WTC11 (cell line): Measurements from ENCODE around the gene BCAR3. TPM values are rescaled to one million over a fixed set of nuclear protein-coding genes. Genes with fewer than 3 reads are reported as not detected.

Experiments used
- ATAC-seq: fragments of 200-7000 bp; cut with Tn5 transposase; 2 replicates; pipeline ENCODE4 v1.10.0; 2021; ENCODE audit warnings: mild to moderate bottlenecking, moderate library complexity
- CTCF ChIA-PET: fragments of 300-600 bp; sonication (Branson Sonifier 250); formaldehyde crosslinking; loops from one replicate; lab custom pipeline; 2021; ENCODE audit warnings: antibody characterized with exemption; lab: Charles Lee
- POLR2A ChIA-PET: fragments of 350-600 bp; sonication (Branson Sonifier 250); formaldehyde crosslinking; loops from one replicate; lab custom pipeline; 2021; ENCODE audit warnings: antibody characterized with exemption; lab: Charles Lee
- DNase-seq: peaks from one replicate; pipeline ENCODE4 v3.0.0; 2021; ENCODE audit warnings: low spot score
- H3K27ac Mint-ChIP-seq: 2 replicates; pipeline ENCODE4 v1.8.0; 2021; ENCODE audit warnings: mixed read lengths
- H3K27me3 Mint-ChIP-seq: 2 replicates; pipeline ENCODE4 v1.8.0; 2021; ENCODE audit warnings: low read depth, mild to moderate bottlenecking, moderate library complexity, mixed read lengths
- H3K36me3 Mint-ChIP-seq: 2 replicates; pipeline ENCODE4 v1.8.0; 2021; ENCODE audit warnings: mixed read lengths
- H3K4me1 Mint-ChIP-seq: 2 replicates; pipeline ENCODE4 v1.8.0; 2022; ENCODE audit warnings: mixed read lengths
- H3K4me3 Mint-ChIP-seq: 2 replicates; pipeline ENCODE4 v1.8.0; 2021; ENCODE audit warnings: mild to moderate bottlenecking, moderate library complexity, mixed read lengths
- H3K9me3 Mint-ChIP-seq: 2 replicates; pipeline ENCODE4 v1.8.0; 2021; ENCODE audit warnings: mixed read lengths
- ETV6 ChIP-seq: sonication (generic); formaldehyde crosslinking; IDR thresholded peaks from 2 replicates; pipeline ENCODE4 v1.8.1; 2022; ENCODE audit warnings: mild to moderate bottlenecking, missing genetic modification reagents
- FOXK1 ChIP-seq: sonication (generic); formaldehyde crosslinking; IDR thresholded peaks from 2 replicates; pipeline ENCODE4 v1.8.0; 2022; ENCODE audit warnings: mild to moderate bottlenecking, moderate library complexity, missing genetic modification reagents
- GABPB1 ChIP-seq: sonication (generic); formaldehyde crosslinking; IDR thresholded peaks from 2 replicates; pipeline ENCODE4 v1.8.1; 2023; ENCODE audit warnings: mild to moderate bottlenecking, missing genetic modification reagents
- JUN ChIP-seq: sonication (generic); formaldehyde crosslinking; IDR thresholded peaks from 2 replicates; pipeline ENCODE4 v1.8.0; 2023; ENCODE audit warnings: mild to moderate bottlenecking, missing genetic modification reagents
- NR2C2 ChIP-seq: sonication (generic); formaldehyde crosslinking; IDR thresholded peaks from 2 replicates; pipeline ENCODE4 v1.8.0; 2022; ENCODE audit warnings: mild to moderate bottlenecking, missing genetic modification reagents
- SMAD4 ChIP-seq: sonication (generic); formaldehyde crosslinking; IDR thresholded peaks from 2 replicates; pipeline ENCODE4 v1.8.0; 2022; ENCODE audit warnings: mild to moderate bottlenecking, missing genetic modification reagents
- SOX15 ChIP-seq: fragments of 250-450 bp; sonication (Bioruptor Pico); IDR thresholded peaks from 2 replicates; pipeline ENCODE4 v1.9.0; 2021; ENCODE audit warnings: mild to moderate bottlenecking
- SP1 ChIP-seq: sonication (generic); formaldehyde crosslinking; conservative IDR thresholded peaks from 2 replicates; pipeline ENCODE4 v1.8.1; 2022; ENCODE audit warnings: missing genetic modification reagents
- TCF7 ChIP-seq: sonication (generic); formaldehyde crosslinking; IDR thresholded peaks from 2 replicates; pipeline ENCODE4 v1.8.0; 2022; ENCODE audit warnings: mild to moderate bottlenecking, low read depth, missing genetic modification reagents, moderate library complexity
- TEAD1 ChIP-seq: sonication (generic); formaldehyde crosslinking; IDR thresholded peaks from 2 replicates; pipeline ENCODE4 v1.8.0; 2022; ENCODE audit warnings: mild to moderate bottlenecking, missing genetic modification reagents
- TEAD4 ChIP-seq: sonication (generic); formaldehyde crosslinking; IDR thresholded peaks from 2 replicates; pipeline ENCODE4 v1.8.0; 2022; ENCODE audit warnings: mild to moderate bottlenecking, missing genetic modification reagents
- ZNF219 ChIP-seq: sonication (generic); formaldehyde crosslinking; IDR thresholded peaks from 2 replicates; pipeline ENCODE4 v1.8.0; 2023; ENCODE audit warnings: missing genetic modification reagents, mild to moderate bottlenecking, borderline replicate concordance
- ZNF416 ChIP-seq: fragments of 250-450 bp; sonication (Bioruptor Pico); IDR thresholded peaks from 2 replicates; pipeline ENCODE4 v1.9.0; 2021; ENCODE audit warnings: mild to moderate bottlenecking, inconsistent platforms
- ZNF423 ChIP-seq: fragments of 250-450 bp; sonication (Bioruptor Pico); IDR thresholded peaks from 2 replicates; pipeline ENCODE4 v2.1.2; 2022; ENCODE audit warnings: mild to moderate bottlenecking, moderate library complexity
- total RNA-seq: library from RNA; stranded (reverse); gene quantifications from 3 replicates; pipeline ENCODE4 v1.2.3, GENCODE V29; 2021
- TF ChIP-seq, protein P1 (sequence below): sonication (generic); formaldehyde crosslinking; conservative IDR thresholded peaks from 2 replicates; pipeline ENCODE4 v1.8.1; 2022; ENCODE audit warnings: mild to moderate bottlenecking, missing genetic modification reagents
- TF ChIP-seq, protein P2 (sequence below): fragments of 250-450 bp; sonication (Bioruptor Pico); conservative IDR thresholded peaks from 2 replicates; pipeline ENCODE4 v1.9.0; 2021; ENCODE audit warnings: mild to moderate bottlenecking
- TF ChIP-seq, protein P3 (sequence below): fragments of 250-450 bp; sonication (Bioruptor Pico); IDR thresholded peaks from 2 replicates; pipeline ENCODE4 v1.9.0; 2021; ENCODE audit warnings: mild to moderate bottlenecking
- TF ChIP-seq, protein P4 (sequence below): fragments of 200-600 bp; IDR thresholded peaks from 2 replicates; pipeline ENCODE4 v1.8.0; 2022; ENCODE audit warnings: antibody characterized with exemption
- TF ChIP-seq, protein P5 (sequence below): sonication (generic); formaldehyde crosslinking; IDR thresholded peaks from 2 replicates; pipeline ENCODE4 v1.8.1; 2022; ENCODE audit warnings: missing genetic modification reagents, borderline replicate concordance
- TF ChIP-seq, protein P6 (sequence below): sonication (generic); formaldehyde crosslinking; IDR thresholded peaks from 2 replicates; pipeline ENCODE4 v1.8.0; 2023; ENCODE audit warnings: missing genetic modification reagents, mild to moderate bottlenecking, borderline replicate concordance
- TF ChIP-seq, protein P7 (sequence below): fragments of 250-450 bp; sonication (Bioruptor Pico); IDR thresholded peaks from 2 replicates; pipeline ENCODE4 v2.1.2; 2022; ENCODE audit warnings: mild to moderate bottlenecking, moderate library complexity

The BCAR3 gene
- total RNA-seq, 1 experiment from 2014 or later = 14.8 TPM

DNA sequence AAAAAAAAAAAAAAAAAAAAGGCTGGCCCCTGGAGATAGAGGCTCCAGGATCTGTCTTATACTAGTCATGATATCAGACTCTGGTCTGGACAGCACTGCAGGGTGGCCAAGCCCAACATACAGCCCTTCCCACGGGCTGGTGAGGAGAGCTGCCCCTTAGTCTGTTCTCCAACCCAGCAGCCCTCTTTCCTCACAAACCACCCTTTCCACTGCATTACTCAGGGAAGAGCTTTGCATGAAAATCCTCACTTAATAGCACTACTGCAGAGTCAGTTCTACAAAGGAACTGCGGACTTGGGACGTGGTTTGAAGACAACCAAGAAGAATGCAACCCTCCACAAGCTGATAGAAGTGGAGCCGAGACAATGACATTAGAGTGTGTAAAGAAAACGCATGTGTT, 5.7 kb downstream of the BCAR3 start:
- peak overlapping the region; percentile 50; the same call in 1 of the 2 replicates for H3K27ac Mint-ChIP-seq
- H3K4me3 Mint-ChIP-seq = no peak overlapping the region
- ChIA-PET POLR2A (no interaction called here), CTCF (interaction anchor here (0.9 kb wide), 2 partner anchors 47 to 74 kb away, joined by 3 read pairs; no protein-coding TSS in a partner anchor)
- DNase-seq (no peak), ATAC-seq (no peak)
- no peaks in the 10 kb centered on the region for H3K9me3 Mint-ChIP-seq
- H3K27me3 Mint-ChIP-seq = peaks cover 10% of the 10 kb centered on the region
- TF ChIP-seq TEAD1 (CRISPR knock-in tag) = no peak
- no peak for TF ChIP-seq ETV6 (CRISPR knock-in tag)
- TF ChIP-seq, protein P1, sequence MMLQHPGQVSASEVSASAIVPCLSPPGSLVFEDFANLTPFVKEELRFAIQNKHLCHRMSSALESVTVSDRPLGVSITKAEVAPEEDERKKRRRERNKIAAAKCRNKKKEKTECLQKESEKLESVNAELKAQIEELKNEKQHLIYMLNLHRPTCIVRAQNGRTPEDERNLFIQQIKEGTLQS (CRISPR knock-in tag) = no peak
- TF ChIP-seq, protein P2, sequence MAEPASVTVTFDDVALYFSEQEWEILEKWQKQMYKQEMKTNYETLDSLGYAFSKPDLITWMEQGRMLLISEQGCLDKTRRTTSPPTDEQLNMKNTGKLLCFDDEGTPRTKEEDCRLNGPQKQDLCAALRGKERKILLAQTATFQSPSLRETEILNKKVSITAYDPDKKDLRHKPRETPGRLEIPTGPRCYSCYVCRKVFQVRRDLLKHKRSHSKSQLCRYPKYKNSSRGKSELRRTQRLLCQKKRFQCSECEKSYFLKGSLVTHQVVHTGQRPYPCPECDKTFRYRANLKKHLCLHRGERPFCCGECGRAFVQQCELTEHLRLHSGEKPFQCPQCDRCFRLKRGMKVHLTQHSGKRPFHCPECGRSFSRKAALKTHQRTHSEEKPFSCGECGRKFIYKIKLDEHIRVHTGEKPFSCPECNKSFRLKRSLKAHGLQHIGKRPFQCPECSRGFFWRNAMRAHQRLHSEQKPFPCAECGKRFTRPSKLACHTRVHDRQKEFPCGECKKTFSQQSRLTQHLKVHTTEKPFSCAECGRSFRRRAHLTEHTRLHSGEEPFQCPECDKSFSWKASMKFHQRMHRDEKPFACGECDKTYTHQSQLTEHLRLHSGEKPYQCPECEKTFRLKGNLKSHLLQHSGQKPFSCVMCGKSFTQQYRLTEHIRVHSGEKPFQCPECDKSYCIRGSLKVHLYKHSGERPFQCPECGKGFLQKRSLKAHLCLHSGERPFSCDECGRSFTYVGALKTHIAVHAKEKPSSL = no peak
- TF ChIP-seq, protein P3, sequence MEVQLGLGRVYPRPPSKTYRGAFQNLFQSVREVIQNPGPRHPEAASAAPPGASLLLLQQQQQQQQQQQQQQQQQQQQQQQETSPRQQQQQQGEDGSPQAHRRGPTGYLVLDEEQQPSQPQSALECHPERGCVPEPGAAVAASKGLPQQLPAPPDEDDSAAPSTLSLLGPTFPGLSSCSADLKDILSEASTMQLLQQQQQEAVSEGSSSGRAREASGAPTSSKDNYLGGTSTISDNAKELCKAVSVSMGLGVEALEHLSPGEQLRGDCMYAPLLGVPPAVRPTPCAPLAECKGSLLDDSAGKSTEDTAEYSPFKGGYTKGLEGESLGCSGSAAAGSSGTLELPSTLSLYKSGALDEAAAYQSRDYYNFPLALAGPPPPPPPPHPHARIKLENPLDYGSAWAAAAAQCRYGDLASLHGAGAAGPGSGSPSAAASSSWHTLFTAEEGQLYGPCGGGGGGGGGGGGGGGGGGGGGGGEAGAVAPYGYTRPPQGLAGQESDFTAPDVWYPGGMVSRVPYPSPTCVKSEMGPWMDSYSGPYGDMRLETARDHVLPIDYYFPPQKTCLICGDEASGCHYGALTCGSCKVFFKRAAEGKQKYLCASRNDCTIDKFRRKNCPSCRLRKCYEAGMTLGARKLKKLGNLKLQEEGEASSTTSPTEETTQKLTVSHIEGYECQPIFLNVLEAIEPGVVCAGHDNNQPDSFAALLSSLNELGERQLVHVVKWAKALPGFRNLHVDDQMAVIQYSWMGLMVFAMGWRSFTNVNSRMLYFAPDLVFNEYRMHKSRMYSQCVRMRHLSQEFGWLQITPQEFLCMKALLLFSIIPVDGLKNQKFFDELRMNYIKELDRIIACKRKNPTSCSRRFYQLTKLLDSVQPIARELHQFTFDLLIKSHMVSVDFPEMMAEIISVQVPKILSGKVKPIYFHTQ (CRISPR knock-in tag) = no peak
- no peak for TF ChIP-seq ZNF416 (CRISPR knock-in tag)
- TF ChIP-seq JUN (CRISPR knock-in tag) = no peak
- TF ChIP-seq, protein P4, sequence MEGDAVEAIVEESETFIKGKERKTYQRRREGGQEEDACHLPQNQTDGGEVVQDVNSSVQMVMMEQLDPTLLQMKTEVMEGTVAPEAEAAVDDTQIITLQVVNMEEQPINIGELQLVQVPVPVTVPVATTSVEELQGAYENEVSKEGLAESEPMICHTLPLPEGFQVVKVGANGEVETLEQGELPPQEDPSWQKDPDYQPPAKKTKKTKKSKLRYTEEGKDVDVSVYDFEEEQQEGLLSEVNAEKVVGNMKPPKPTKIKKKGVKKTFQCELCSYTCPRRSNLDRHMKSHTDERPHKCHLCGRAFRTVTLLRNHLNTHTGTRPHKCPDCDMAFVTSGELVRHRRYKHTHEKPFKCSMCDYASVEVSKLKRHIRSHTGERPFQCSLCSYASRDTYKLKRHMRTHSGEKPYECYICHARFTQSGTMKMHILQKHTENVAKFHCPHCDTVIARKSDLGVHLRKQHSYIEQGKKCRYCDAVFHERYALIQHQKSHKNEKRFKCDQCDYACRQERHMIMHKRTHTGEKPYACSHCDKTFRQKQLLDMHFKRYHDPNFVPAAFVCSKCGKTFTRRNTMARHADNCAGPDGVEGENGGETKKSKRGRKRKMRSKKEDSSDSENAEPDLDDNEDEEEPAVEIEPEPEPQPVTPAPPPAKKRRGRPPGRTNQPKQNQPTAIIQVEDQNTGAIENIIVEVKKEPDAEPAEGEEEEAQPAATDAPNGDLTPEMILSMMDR = no peak
- TF ChIP-seq TEAD4 (CRISPR knock-in tag) = no peak
- TF ChIP-seq, protein P5, sequence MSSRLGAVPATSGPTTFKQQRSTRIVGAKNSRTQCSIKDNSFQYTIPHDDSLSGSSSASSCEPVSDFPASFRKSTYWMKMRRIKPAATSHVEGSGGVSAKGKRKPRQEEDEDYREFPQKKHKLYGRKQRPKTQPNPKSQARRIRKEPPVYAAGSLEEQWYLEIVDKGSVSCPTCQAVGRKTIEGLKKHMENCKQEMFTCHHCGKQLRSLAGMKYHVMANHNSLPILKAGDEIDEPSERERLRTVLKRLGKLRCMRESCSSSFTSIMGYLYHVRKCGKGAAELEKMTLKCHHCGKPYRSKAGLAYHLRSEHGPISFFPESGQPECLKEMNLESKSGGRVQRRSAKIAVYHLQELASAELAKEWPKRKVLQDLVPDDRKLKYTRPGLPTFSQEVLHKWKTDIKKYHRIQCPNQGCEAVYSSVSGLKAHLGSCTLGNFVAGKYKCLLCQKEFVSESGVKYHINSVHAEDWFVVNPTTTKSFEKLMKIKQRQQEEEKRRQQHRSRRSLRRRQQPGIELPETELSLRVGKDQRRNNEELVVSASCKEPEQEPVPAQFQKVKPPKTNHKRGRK (CRISPR knock-in tag) = no peak
- no peak for TF ChIP-seq ZNF423
- no peak for TF ChIP-seq ZNF219
- no peak for TF ChIP-seq GABPB1 (CRISPR knock-in tag)
- peaks cover 21% of the 10 kb centered on the region for H3K36me3 Mint-ChIP-seq
- H3K4me1 Mint-ChIP-seq = peaks cover 37% of the 10 kb centered on the region

DNA sequence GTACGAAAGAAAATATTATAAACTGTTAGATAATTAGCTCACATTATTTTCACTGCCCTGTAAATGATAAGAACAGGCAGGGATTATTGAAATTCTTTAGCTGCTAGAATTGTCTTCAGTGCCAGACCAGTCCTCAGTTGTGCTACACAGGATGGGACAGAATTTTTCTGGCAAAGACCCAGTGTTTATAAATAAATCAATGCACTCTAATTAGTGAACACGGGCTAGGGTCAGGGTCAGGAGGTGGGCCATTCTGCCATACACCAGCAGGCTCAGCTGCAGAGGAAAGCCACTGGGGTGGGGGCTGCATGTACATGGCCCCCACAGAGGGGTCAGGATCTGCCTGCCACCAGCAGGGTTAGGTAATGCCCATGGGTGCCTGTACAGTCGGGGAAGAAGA, 6.4 kb downstream of the BCAR3 start:
- no peak for ATAC-seq
- CTCF ChIA-PET = interaction anchor here (0.9 kb wide), 2 partner anchors 46 to 75 kb away, joined by 3 read pairs; no protein-coding TSS in a partner anchor
- Mint-ChIP-seq H3K4me1 (peaks cover 33% of the 10 kb centered on the region), H3K27ac (no peak overlapping the region), H3K27me3 (peaks cover 8% of the 10 kb centered on the region), H3K4me3 (no peak overlapping the region), H3K36me3 (peaks cover 23% of the 10 kb centered on the region), H3K9me3 (no peaks in the 10 kb centered on the region)
- POLR2A ChIA-PET = no interaction called here
- no peak for DNase-seq
- no peak for TF ChIP-seq TCF7 (CRISPR knock-in tag)
- TF ChIP-seq SP1 = no peak
- TF ChIP-seq FOXK1 (CRISPR knock-in tag) = no peak
- TF ChIP-seq SMAD4 (CRISPR knock-in tag) = no peak
- TF ChIP-seq SOX15 = no peak
- TF ChIP-seq, protein P6, sequence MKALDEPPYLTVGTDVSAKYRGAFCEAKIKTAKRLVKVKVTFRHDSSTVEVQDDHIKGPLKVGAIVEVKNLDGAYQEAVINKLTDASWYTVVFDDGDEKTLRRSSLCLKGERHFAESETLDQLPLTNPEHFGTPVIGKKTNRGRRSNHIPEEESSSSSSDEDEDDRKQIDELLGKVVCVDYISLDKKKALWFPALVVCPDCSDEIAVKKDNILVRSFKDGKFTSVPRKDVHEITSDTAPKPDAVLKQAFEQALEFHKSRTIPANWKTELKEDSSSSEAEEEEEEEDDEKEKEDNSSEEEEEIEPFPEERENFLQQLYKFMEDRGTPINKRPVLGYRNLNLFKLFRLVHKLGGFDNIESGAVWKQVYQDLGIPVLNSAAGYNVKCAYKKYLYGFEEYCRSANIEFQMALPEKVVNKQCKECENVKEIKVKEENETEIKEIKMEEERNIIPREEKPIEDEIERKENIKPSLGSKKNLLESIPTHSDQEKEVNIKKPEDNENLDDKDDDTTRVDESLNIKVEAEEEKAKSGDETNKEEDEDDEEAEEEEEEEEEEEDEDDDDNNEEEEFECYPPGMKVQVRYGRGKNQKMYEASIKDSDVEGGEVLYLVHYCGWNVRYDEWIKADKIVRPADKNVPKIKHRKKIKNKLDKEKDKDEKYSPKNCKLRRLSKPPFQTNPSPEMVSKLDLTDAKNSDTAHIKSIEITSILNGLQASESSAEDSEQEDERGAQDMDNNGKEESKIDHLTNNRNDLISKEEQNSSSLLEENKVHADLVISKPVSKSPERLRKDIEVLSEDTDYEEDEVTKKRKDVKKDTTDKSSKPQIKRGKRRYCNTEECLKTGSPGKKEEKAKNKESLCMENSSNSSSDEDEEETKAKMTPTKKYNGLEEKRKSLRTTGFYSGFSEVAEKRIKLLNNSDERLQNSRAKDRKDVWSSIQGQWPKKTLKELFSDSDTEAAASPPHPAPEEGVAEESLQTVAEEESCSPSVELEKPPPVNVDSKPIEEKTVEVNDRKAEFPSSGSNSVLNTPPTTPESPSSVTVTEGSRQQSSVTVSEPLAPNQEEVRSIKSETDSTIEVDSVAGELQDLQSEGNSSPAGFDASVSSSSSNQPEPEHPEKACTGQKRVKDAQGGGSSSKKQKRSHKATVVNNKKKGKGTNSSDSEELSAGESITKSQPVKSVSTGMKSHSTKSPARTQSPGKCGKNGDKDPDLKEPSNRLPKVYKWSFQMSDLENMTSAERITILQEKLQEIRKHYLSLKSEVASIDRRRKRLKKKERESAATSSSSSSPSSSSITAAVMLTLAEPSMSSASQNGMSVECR (CRISPR knock-in tag) = no peak
- TF ChIP-seq, protein P7, sequence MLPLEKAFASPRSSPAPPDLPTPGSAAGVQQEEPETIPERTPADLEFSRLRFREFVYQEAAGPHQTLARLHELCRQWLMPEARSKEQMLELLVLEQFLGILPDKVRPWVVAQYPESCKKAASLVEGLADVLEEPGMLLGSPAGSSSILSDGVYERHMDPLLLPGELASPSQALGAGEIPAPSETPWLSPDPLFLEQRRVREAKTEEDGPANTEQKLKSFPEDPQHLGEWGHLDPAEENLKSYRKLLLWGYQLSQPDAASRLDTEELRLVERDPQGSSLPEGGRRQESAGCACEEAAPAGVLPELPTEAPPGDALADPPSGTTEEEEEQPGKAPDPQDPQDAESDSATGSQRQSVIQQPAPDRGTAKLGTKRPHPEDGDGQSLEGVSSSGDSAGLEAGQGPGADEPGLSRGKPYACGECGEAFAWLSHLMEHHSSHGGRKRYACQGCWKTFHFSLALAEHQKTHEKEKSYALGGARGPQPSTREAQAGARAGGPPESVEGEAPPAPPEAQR (CRISPR knock-in tag) = no peak
- no peak for TF ChIP-seq NR2C2 (CRISPR knock-in tag)
- no peak for TF ChIP-seq ETV6 (CRISPR knock-in tag)
